Pancreas (tissue), 10 donors: Measurements from ENCODE around the gene ADAMTS19. TPM values are rescaled to one million over a fixed set of nuclear protein-coding genes. Genes with fewer than 3 reads are reported as not detected.

Source experiments
- ATAC-seq, 4 donors: fragments of 200-7000 bp; cut with Tn5 transposase; one replicate each; pipeline versions ENCODE4 v1.8.0 to v1.9.1; 2020; ENCODE audit warnings: mild to moderate bottlenecking in 4 of 4, moderate library complexity in 4 of 4
- DNase-seq, 6 donors: peaks; one replicate each; pipeline ENCODE4 v3.0.0-alpha.2; 2020
- FAIRE-seq: peaks from 2 replicates; lab custom pipeline; 2012; peaks lifted over from hg19 to GRCh38; lab: Jason Lieb, UNC
- H3K27ac ChIP-seq, 4 donors: fragments of 200-600 bp; sonication (generic); 1 replicate in 3 of 4; 2 replicates in 1 of 4; pipeline versions ENCODE4 v1.5.0 to v1.8.0; 2020
- H3K27me3 ChIP-seq, 4 donors: fragments of 200-600 bp; one replicate each; pipeline ENCODE4 v1.8.0; 2021
- H3K36me3 ChIP-seq, 3 donors: fragments of 200-600 bp; sonication (generic) in 1 of 3; one replicate each; pipeline versions ENCODE4 v1.5.0 to v1.8.0; 2020 to 2021
- H3K4me1 ChIP-seq, 3 donors: fragments of 200-600 bp; one replicate each; pipeline ENCODE4 v1.8.0; 2021
- H3K4me3 ChIP-seq, 4 donors: fragments of 200-600 bp; sonication (generic) in 2 of 4; one replicate each; pipeline versions ENCODE4 v1.5.0 to v1.8.0; 2020 to 2021
- H3K9me3 ChIP-seq, 4 donors: fragments of 200-600 bp; one replicate each; pipeline ENCODE4 v1.8.0; 2021
- WGBS, 2 donors: extraction: QIAGEN DNeasy Blood & Tissue Kit; methylation state at CpG; one replicate each; pipeline ENCODE4 v1.1.7; 2013; 5-methylcytosine and 5-hydroxymethylcytosine counted together
- intact Hi-C, 3 donors: fragments of 100-400 bp; cut with DNase I; formaldehyde crosslinking; loops; one replicate each; pipeline versions ENCODE4 v1.11.1 to v1.14.2; 2022
- polyA plus RNA-seq, 2 donors: library from polyadenylated mRNA; stranded (reverse); fragments of 200-250 nt; gene quantifications; one replicate each; pipeline ENCODE4 v1.2.3, GENCODE V29; 2013
- total RNA-seq, 6 donors: library from RNA; stranded (reverse); fragmentation: NEBNext Ultra II Directional in 4 of 6; extraction: Animal tissue kit (Norgen Biotek cat#: 25700) in 4 of 6; gene quantifications; one replicate each; pipeline versions ENCODE4 v1.2.1 to v1.2.4, GENCODE V29; 2021 to 2023
- TF ChIP-seq, protein P1 (sequence below), 4 donors: fragments of 200-600 bp; sonication (generic) in 3 of 4; IDR thresholded peaks; one replicate each; pipeline versions ENCODE4 v1.5.0 to v1.8.0; 2021; ENCODE audit warnings: antibody characterized with exemption in 4 of 4
- donor health status: healthy with polysubstance abuse.
- donor health status: DM: no; HTN: no; CAD: no; lungs with moderate emphysema.
- donor health status: DM: no; HTN: no; CAD: no.
- donor health status: control.
- donor health status: control.
- donor health status: Bipolar disorder and iron deficiency.
- donor health status: DM: yes; HTN: yes; CAD: no.
- donor health status: DM: no; HTN: no; CAD: no.
- donor health status: DM: no; HTN: no; CAD: no.
- donor health status: DM: yes; HTN: yes; CAD: no.

The ADAMTS19 gene, protein sequence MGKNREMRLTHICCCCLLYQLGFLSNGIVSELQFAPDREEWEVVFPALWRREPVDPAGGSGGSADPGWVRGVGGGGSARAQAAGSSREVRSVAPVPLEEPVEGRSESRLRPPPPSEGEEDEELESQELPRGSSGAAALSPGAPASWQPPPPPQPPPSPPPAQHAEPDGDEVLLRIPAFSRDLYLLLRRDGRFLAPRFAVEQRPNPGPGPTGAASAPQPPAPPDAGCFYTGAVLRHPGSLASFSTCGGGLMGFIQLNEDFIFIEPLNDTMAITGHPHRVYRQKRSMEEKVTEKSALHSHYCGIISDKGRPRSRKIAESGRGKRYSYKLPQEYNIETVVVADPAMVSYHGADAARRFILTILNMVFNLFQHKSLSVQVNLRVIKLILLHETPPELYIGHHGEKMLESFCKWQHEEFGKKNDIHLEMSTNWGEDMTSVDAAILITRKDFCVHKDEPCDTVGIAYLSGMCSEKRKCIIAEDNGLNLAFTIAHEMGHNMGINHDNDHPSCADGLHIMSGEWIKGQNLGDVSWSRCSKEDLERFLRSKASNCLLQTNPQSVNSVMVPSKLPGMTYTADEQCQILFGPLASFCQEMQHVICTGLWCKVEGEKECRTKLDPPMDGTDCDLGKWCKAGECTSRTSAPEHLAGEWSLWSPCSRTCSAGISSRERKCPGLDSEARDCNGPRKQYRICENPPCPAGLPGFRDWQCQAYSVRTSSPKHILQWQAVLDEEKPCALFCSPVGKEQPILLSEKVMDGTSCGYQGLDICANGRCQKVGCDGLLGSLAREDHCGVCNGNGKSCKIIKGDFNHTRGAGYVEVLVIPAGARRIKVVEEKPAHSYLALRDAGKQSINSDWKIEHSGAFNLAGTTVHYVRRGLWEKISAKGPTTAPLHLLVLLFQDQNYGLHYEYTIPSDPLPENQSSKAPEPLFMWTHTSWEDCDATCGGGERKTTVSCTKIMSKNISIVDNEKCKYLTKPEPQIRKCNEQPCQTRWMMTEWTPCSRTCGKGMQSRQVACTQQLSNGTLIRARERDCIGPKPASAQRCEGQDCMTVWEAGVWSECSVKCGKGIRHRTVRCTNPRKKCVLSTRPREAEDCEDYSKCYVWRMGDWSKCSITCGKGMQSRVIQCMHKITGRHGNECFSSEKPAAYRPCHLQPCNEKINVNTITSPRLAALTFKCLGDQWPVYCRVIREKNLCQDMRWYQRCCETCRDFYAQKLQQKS
- total RNA-seq = under 1 TPM in 5 of 6 donors, not detected in 1; 0.06 to 0.22 (median 0.12) TPM
- under 1 TPM; 0.02 to 0.04 TPM for polyA plus RNA-seq

DNA sequence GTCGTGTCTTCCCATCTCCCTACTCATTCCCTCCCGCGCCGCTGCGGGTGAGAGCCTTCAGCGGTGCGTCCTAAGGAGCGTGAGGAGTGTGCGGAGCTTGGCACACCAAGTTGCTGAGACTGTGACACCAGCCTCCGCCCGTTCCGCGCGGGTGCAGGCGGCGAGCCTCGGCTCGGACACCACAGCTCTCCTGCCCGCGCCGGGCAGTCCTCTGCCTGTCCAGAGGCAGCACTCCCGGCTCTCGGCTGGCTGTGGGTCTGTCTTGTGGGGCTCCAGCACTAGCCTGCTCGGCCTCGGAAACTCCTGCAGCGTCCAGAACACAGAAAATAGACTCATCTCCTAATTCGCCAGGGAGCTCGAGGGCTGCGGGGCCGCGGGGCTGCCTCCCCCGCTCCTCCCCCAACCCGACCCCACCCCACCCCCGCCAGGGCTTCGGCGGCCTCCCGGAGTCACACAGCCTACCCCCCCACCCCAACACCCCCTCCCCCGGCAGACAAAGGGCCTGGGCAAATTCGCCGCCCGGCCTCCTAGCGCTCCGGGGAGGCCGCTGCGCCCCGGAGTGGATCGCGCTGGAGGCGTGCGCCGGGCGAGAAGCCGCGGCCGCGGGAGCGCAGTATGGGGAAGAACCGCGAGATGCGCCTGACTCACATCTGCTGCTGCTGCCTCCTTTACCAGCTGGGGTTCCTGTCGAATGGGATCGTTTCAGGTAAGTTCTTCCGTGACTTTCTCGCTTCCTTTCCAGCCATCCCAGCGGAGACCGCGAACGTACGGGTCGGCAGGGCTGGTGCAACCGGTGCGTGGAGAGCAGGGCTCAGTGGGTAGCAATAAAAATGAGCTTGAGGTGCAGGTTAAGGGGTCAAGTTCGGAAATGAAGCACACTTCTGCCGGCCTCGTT lies at the start of gene ADAMTS19:
Gene ADAMTS19, plus strand, starts transcription at position 522 of the 895 bp plus-strand sequence. Its CDS starts 94 bp downstream, at position 616.
- FAIRE-seq (no peak), ATAC-seq (peak; percentile 71 to 86 (median 78))
- 3% methylated on average over 68 to 75 of the region's 75 CpGs for WGBS, 2 donors

DNA sequence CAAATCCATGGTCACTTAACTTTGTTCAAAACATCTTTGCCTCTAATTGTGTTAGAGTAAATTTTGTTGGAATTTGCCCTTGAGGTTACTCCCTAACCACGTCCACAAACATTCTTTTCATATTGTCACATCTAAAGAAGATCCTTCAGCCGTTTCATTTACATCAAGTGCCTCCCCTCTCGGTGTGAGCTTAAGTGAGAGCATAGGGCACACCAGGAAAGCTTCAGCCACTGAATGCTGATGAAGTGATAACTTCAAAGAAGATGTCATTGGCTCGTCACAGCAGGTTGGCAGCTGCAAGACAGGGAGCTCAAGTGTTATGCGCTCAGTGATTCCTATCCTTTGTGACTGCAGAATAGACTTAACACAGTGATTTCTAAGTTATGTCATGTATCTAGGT lies 49.6 kb upstream of the ADAMTS19 start:
- 63 to 66% methylated on average over 5 of the region's 5 CpGs for WGBS, 2 donors
- Histone ChIP-seq H3K27ac (no peak overlapping the region), H3K4me3 (no peak overlapping the region), H3K4me1 (no peaks in the 10 kb centered on the region), H3K27me3 (no peaks in the 10 kb centered on the region), H3K9me3 (no peaks in the 10 kb centered on the region), H3K36me3 (no peaks in the 10 kb centered on the region)
- ATAC-seq (no peak), FAIRE-seq (no peak), DNase-seq (no peak)
- intact Hi-C loops = no loop called here
- TF ChIP-seq, protein P1, sequence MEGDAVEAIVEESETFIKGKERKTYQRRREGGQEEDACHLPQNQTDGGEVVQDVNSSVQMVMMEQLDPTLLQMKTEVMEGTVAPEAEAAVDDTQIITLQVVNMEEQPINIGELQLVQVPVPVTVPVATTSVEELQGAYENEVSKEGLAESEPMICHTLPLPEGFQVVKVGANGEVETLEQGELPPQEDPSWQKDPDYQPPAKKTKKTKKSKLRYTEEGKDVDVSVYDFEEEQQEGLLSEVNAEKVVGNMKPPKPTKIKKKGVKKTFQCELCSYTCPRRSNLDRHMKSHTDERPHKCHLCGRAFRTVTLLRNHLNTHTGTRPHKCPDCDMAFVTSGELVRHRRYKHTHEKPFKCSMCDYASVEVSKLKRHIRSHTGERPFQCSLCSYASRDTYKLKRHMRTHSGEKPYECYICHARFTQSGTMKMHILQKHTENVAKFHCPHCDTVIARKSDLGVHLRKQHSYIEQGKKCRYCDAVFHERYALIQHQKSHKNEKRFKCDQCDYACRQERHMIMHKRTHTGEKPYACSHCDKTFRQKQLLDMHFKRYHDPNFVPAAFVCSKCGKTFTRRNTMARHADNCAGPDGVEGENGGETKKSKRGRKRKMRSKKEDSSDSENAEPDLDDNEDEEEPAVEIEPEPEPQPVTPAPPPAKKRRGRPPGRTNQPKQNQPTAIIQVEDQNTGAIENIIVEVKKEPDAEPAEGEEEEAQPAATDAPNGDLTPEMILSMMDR (IDR thresholded peaks at IDR 0.05) = no peak

More for the DNA sequence above, at the start of gene ADAMTS19:
- H3K4me3 ChIP-seq = peak within 1 kb of the TSS; percentile 16 to 61 (median 39)
- TF ChIP-seq, protein P1 (IDR thresholded peaks at IDR 0.05) = no peak
- no peaks in the 10 kb centered on the region for H3K27me3 ChIP-seq
- DNase-seq = peak in 5 of 6 donors; percentile 27 to 80 (median 32)
- intact Hi-C loops = no loop called here
- no peaks in the 10 kb centered on the region for H3K9me3 ChIP-seq
- no peaks in the 10 kb centered on the region for H3K4me1 ChIP-seq
- H3K36me3 ChIP-seq = no peaks in the 10 kb centered on the region
- H3K27ac ChIP-seq = no peak within 1 kb of the TSS

DNA sequence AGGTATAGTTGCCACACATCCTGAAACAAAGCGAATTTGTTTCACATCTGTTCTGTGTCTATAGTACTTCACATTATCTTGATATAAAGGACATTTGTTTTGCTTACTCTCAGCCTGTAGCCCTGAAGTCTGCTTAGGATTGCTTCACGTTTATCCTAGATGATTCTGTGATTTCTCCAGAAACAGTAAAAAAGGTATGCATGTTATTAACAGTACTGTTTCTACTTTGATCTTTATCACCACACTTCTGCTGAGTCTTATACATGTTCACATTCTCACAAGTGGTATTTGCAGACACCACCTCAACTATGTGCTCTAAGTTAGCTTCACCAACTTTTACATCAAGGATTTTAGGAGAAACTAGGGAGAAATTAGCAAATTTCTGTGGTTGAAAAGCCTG lies 47.4 kb upstream of the ADAMTS19 start:
- FAIRE-seq (no peak), ATAC-seq (no peak), DNase-seq (no peak)
- TF ChIP-seq, protein P1 (IDR thresholded peaks at IDR 0.05) = no peak
- no peaks in the 10 kb centered on the region for H3K4me1 ChIP-seq
- no peaks in the 10 kb centered on the region for H3K9me3 ChIP-seq
- H3K27me3 ChIP-seq = no peaks in the 10 kb centered on the region
- WGBS, 2 donors = 66% methylated on average over 2 of the region's 2 CpGs
- no peaks in the 10 kb centered on the region for H3K36me3 ChIP-seq
- no peak overlapping the region for H3K4me3 ChIP-seq
- intact Hi-C loops = no loop called here
- H3K27ac ChIP-seq = no peak overlapping the region

DNA sequence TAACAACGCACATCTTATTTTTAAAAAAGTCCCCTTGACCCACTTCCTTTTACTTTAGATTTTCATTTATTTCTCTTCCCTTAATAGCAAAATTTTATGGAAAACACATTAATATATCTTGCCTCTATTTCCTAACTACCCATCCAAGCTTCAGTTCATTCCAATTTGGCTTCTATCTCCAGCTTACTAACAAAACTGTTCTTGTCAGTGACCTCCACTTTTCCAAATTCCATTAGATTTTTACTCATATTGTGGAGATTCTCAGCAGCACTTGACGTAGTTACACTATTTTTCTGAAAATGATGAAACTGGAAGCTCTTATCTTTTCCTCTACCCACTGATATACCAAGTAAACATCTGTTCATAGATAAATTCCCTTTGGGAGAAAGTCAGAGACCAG lies 46.5 kb upstream of the ADAMTS19 start:
- intact Hi-C loops = no loop called here
- no peak overlapping the region for H3K4me3 ChIP-seq
- no peaks in the 10 kb centered on the region for H3K27me3 ChIP-seq
- DNase-seq (no peak), ATAC-seq (no peak), FAIRE-seq (no peak)
- TF ChIP-seq, protein P1 (IDR thresholded peaks at IDR 0.05) = no peak
- 67 to 74% methylated on average over 2 of the region's 2 CpGs for WGBS, 2 donors
- no peak overlapping the region for H3K27ac ChIP-seq
- no peaks in the 10 kb centered on the region for H3K9me3 ChIP-seq
- no peaks in the 10 kb centered on the region for H3K4me1 ChIP-seq
- no peaks in the 10 kb centered on the region for H3K36me3 ChIP-seq
